ENCODE data around the gene FKBP6. TPM values are rescaled to one million over a fixed set of nuclear protein-coding genes. Genes with fewer than 3 reads are reported as not detected.
"Not testable (repeated sequence)": the region's sequence is repeated elsewhere in the genome, so short reads cannot be mapped to it uniquely, and the experiment has no call there.

The FKBP6 gene
- total RNA-seq, 1 experiment from 2014 or later, result not detected

- DNase-seq (ENCODE audit: low spot score), result no peak
Measured at GRCh38 chr7:73395538-73396503, 67.9 kb downstream of the FKBP6 start.

DNA sequence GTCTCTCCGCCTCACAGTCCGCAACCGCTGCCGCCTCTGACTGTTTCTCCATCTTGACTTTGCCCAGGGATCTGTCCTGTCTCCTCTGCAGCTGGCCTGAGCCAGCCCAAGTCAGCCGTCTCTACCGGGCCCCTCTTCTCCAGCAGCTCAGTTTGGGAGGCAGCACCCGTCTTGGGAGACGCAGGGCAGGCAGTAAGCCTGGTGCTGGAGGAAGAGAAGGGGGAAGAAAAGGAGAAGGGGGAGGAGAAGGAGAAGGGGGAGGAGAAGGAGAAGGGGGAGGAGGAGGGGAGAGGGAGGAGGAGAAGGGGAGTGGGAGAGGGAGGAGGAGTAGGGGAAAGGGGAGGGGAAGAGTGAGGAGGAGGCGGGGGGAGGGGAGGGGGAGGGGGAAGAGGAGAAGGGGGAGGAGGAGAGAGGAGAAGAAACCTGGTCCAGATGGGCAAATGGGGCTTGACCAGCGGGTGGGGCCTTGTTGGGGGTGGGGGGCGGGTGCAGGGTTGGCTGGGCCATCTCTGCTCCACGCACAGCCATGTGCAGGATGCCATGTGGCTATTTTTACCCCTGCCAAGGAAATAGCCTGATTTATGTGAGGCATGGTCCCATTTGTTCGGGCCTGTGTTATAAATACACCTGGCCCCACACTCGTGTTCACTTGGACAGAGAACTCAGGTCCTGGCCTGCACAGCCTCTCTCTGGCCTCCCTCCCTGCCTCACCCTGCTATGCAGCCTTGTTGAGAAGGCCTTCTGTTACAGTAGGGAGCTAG lies 69.7 kb downstream of the FKBP6 start:
- no peak for DNase-seq (ENCODE audit: low spot score)

- not testable (repeated sequence) for DNase-seq (ENCODE audit: low spot score)
Measured at GRCh38 chr7:73399185-73400050, 71.5 kb downstream of the FKBP6 start.

- DNase-seq (ENCODE audit: low spot score), result not testable (repeated sequence)
Measured at GRCh38 chr7:73404860-73405259, 76.9 kb downstream of the FKBP6 start.

Other genes starting within 250 kb of the FKBP6 start
- gene SPDYE9, start 242.1 kb upstream of the FKBP6 start, total RNA-seq (2014; rRNA removed; shearing (Covaris generic)), result not detected in 2 replicates
- 19.9 and 34.0 TPM in 2 replicates for gene NSUN5, start 19.3 kb upstream of the FKBP6 start, total RNA-seq (2014; rRNA removed; shearing (Covaris generic))
- gene TRIM50, start 79 bp upstream of the FKBP6 start, total RNA-seq (2014; rRNA removed; shearing (Covaris generic)), result not detected in 2 replicates
- gene FZD9, start 105.6 kb downstream of the FKBP6 start, total RNA-seq (2014; rRNA removed; shearing (Covaris generic)), result 0.06 and 0.08 TPM in 2 replicates
- gene BAZ1B, start 194.1 kb downstream of the FKBP6 start, total RNA-seq (2014; rRNA removed; shearing (Covaris generic)), result 68.6 and 74.8 TPM in 2 replicates
- gene BCL7B, start 229.5 kb downstream of the FKBP6 start, total RNA-seq (2014; rRNA removed; shearing (Covaris generic)), result 19.5 and 37.4 TPM in 2 replicates

All from H4 (cell line).